K562 (cell line): ENCODE results near the gene LTN1. TPM values are rescaled to one million over a fixed set of nuclear protein-coding genes. Genes with fewer than 3 reads are reported as not detected.

Source experiments
- ATAC-seq: fragments of 200-7000 bp; cut with Tn5 transposase; 3 replicates; pipeline ENCODE4 v1.9.1; 2020; ENCODE audit warnings: moderate library complexity
- Bru-seq: library from RNA; stranded (reverse); fragments of 400-500 nt; gene quantifications from one replicate; lab custom pipeline; 2021; lab: Mats Ljungman, UMichigan
- BruChase-seq, 2 experiments: library from RNA; stranded (reverse); fragments of 400-500 nt; gene quantifications; one replicate each; lab custom pipeline; 2021; lab: Mats Ljungman, UMichigan
- BruUV-seq: library from RNA; stranded (reverse); fragments of 400-500 nt; replicated peaks from 2 replicates; lab custom pipeline; 2021; lab: Mats Ljungman, UMichigan
- CTCF ChIA-PET: fragments of 300-600 bp; formaldehyde crosslinking; extraction: SDS; loops from one replicate; lab custom pipeline; 2021; ENCODE audit warnings: low intra/inter-chr PET ratio; lab: Yijun Ruan, JAX
- POLR2A ChIA-PET: fragments of 300-600, 350-650 bp; sonication (Branson Sonifier 250); formaldehyde crosslinking; extraction: SDS; loops from one replicate; lab custom pipeline; 2021; ENCODE audit warnings: antibody characterized with exemption, inconsistent platforms; lab: Yijun Ruan, JAX
- DNase-seq, 4 experiments: peaks; one replicate each; pipeline versions ENCODE4 v3.0.0 to v3.0.0-alpha.2; 2011 to 2018; ENCODE audit warnings: low spot score in 3 of 4, mixed read lengths in 3 of 4; ENCODE audit errors: extremely low read depth in 1 of 4
- FAIRE-seq: peaks from 2 replicates; lab custom pipeline; 2011; peaks lifted over from hg19 to GRCh38; lab: Jason Lieb, UNC
- H2AFZ ChIP-seq: 2 replicates; pipeline ENCODE4 v1.6.0; 2011; ENCODE audit warnings: low read depth, low read length, control low read depth, inconsistent platforms
- H3K27ac ChIP-seq: fragments of 200-600 bp; 3 replicates; pipeline ENCODE4 v1.8.0; 2011; ENCODE audit warnings: low read depth, mild to moderate bottlenecking, control low read depth, inconsistent platforms, low read length, moderate library complexity, mixed read lengths; ENCODE audit errors: extremely low read depth
- H3K27me3 ChIP-seq, 2 experiments: fragments of 300-600 bp in 1 of 2; 2 replicates in 1 of 2; 3 replicates in 1 of 2; pipeline versions ENCODE4 v1.6.0 to v1.8.0; 2011; ENCODE audit warnings: inconsistent platforms in 2 of 2, low read length in 2 of 2, mild to moderate bottlenecking in 1 of 2, mixed read lengths in 1 of 2, moderate library complexity in 1 of 2; ENCODE audit not compliant: control insufficient read depth in 2 of 2, insufficient read depth in 2 of 2
- H3K36me3 ChIP-seq: fragments of 300-600 bp; 3 replicates; pipeline ENCODE4 v1.8.0; 2011; ENCODE audit warnings: mild to moderate bottlenecking, low read length, inconsistent platforms; ENCODE audit not compliant: control insufficient read depth, insufficient read depth
- H3K4me1 ChIP-seq, 2 experiments: fragments of 200-600 bp in 1 of 2; replicated peaks in 1 of 2; 2 replicates in 1 of 2; 3 replicates in 1 of 2; pipeline versions ENCODE4 v1.5.1 to v1.8.0; 2011; ENCODE audit warnings: inconsistent platforms in 2 of 2, low read length in 2 of 2, mild to moderate bottlenecking in 1 of 2, mixed read lengths in 1 of 2, moderate library complexity in 1 of 2; ENCODE audit not compliant: control insufficient read depth in 2 of 2, insufficient read depth in 2 of 2
- H3K4me2 ChIP-seq: 2 replicates; pipeline ENCODE4 v1.6.1; 2011; ENCODE audit warnings: low read length, control low read depth, inconsistent platforms, mixed read lengths; ENCODE audit not compliant: insufficient read depth
- H3K4me3 ChIP-seq: fragments of 200-600 bp; sonication (generic), shearing (Covaris generic); 2 replicates; pipeline ENCODE4 v1.5.1; 2016; ENCODE audit warnings: control low read depth, inconsistent platforms
- H3K79me2 ChIP-seq: fragments of 200-600 bp; 3 replicates; pipeline ENCODE4 v1.8.0; 2011; ENCODE audit warnings: low read length, inconsistent platforms; ENCODE audit not compliant: control insufficient read depth, insufficient read depth
- H3K9ac ChIP-seq, 2 experiments: 2 replicates each; pipeline versions ENCODE4 v1.6.0 to v1.6.1; 2011; ENCODE audit warnings: low read depth in 2 of 2, low read length in 2 of 2, control low read depth in 1 of 2, inconsistent platforms in 1 of 2, mild to moderate bottlenecking in 1 of 2, mixed read lengths in 1 of 2; ENCODE audit not compliant: insufficient read depth in 1 of 2
- H3K9me1 ChIP-seq: one replicate; pipeline ENCODE4 v1.6.0; 2011; ENCODE audit warnings: inconsistent platforms, mild to moderate bottlenecking, low read length, moderate library complexity; ENCODE audit not compliant: control insufficient read depth, insufficient read depth
- H3K9me3 ChIP-seq: replicated peaks from 2 replicates; pipeline ENCODE4 v1.5.1; 2011; ENCODE audit warnings: low read depth, low read length, inconsistent platforms; ENCODE audit not compliant: control insufficient read depth, insufficient read depth
- H4K20me1 ChIP-seq: replicated peaks from 2 replicates; pipeline ENCODE4 v1.6.1; 2011; ENCODE audit warnings: low read length, inconsistent platforms, mixed read lengths; ENCODE audit not compliant: control insufficient read depth, insufficient read depth
- CBX1 ChIP-seq: sonication (generic); IDR thresholded peaks from 2 replicates; pipeline ENCODE4 v1.6.1; 2016; ENCODE audit warnings: antibody characterized with exemption, low read depth, mild to moderate bottlenecking
- ELF2 ChIP-seq: fragments of 250-450 bp; sonication (Bioruptor Pico); IDR thresholded peaks from 2 replicates; pipeline ENCODE4 v1.5.0; 2021; ENCODE audit warnings: mild to moderate bottlenecking
- ELF4 ChIP-seq: fragments of 450-650 bp; formaldehyde crosslinking; IDR thresholded peaks from 2 replicates; pipeline ENCODE4 v1.4.0; 2022; ENCODE audit warnings: missing genetic modification characterization
- FOXK1 ChIP-seq: sonication (generic); formaldehyde crosslinking; IDR thresholded peaks from 2 replicates; pipeline ENCODE4 v1.8.0; 2022; ENCODE audit warnings: missing genetic modification reagents, mild to moderate bottlenecking, borderline replicate concordance
- HLTF ChIP-seq: fragments of 450-650 bp; IDR thresholded peaks from 2 replicates; pipeline ENCODE4 v1.6.1; 2016
- JUN ChIP-seq, 2 experiments: sonication (generic) in 1 of 2; formaldehyde crosslinking in 1 of 2; IDR thresholded peaks; 2 replicates each; pipeline versions ENCODE4 v1.6.1 to v1.8.0; 2012 to 2022; ENCODE audit warnings: borderline replicate concordance in 2 of 2, mild to moderate bottlenecking in 2 of 2, improper control_type of control experiment in 1 of 2, low read depth in 1 of 2, low read length in 1 of 2, missing genetic modification reagents in 1 of 2
- NFXL1 ChIP-seq: fragments of 450-650 bp; formaldehyde crosslinking; IDR thresholded peaks from 2 replicates; pipeline ENCODE4 v1.4.0; 2021; ENCODE audit warnings: mild to moderate bottlenecking
- SNRNP70 ChIP-seq: fragments of 200-400 bp; formaldehyde crosslinking; optimal IDR thresholded peaks from 2 replicates; pipeline ENCODE3; 2017; ENCODE audit warnings: low read depth, low read length
- STAT6 ChIP-seq: sonication (generic); formaldehyde crosslinking; IDR thresholded peaks from 2 replicates; pipeline ENCODE4 v1.8.1; 2023; ENCODE audit warnings: mild to moderate bottlenecking, missing genetic modification reagents
- WGBS: fragments of 100-300 bp; shearing (Covaris generic); methylation state at CpG from one replicate; pipeline ENCODE4 v1.1.6; 2016; ENCODE audit warnings: low coverage, mixed read lengths; ENCODE audit not compliant: insufficient coverage; ENCODE audit errors: missing lambda C conversion rate; 5-methylcytosine and 5-hydroxymethylcytosine counted together
- in situ Hi-C: fragments of 300-500 bp; cut with MboI; formaldehyde crosslinking; loops from 4 replicates; pipeline ENCODE4 v1.15.0; 2018; ENCODE audit warnings: inconsistent platforms, mixed read lengths
- intact Hi-C: fragments of 100-400 bp; cut with micrococcal nuclease; formaldehyde crosslinking; loops from 2 replicates; pipeline ENCODE4 v1.14.2; 2022
- long read RNA-seq, 3 experiments: library from polyadenylated mRNA in 2 of 3; library from RNA in 1 of 3; unstranded in 2 of 3; stranded (forward) in 1 of 3; transcript quantifications; one replicate each; pipeline ENCODE4 v2.0.0, GENCODE V29; 2019 to 2022
- polyA minus RNA-seq, 3 experiments: library from RNA; depleted of rRNA, polyadenylated mRNA; stranded (reverse); fragments of >200 nt; gene quantifications; 2 replicates each; pipeline ENCODE4 v1.2.3, GENCODE V29; 2011
- polyA plus RNA-seq, 8 experiments: library from polyadenylated mRNA; depleted of rRNA in 4 of 8; stranded (reverse) in 5 of 8; unstranded in 3 of 8; fragments of >200 nt; fragmentation: Nextera tagmentation in 2 of 8; fragmentation: Illumina TruSeq in 1 of 8; extraction: Ambion mirVana in 2 of 8; extraction: Trizol in 1 of 8; gene quantifications; 2 replicates each; pipeline versions ENCODE4 v1.2.1 to v1.2.3, GENCODE V29; 2011 to 2014; ENCODE audit warnings: inconsistent platforms in 1 of 8, missing spikeins in 1 of 8
- total RNA-seq, 7 experiments: library from RNA; depleted of rRNA in 6 of 7; stranded (reverse); fragments of >200 nt in 6 of 7; fragmentation: Illumina TruSeq in 2 of 7; extraction: Trizol in 2 of 7; gene quantifications; 2 replicates each; pipeline versions ENCODE4 v1.2.1 to v1.2.3, GENCODE V29; 2011 to 2021; ENCODE audit warnings: low replicate concordance in 1 of 7

LTN1 gene
- total RNA-seq (2011; cell fraction: chromatin; rRNA removed; ENCODE audit: low replicate concordance): 58.0 and 146 TPM in 2 replicates
- total RNA-seq (2011; cell fraction: nucleolus; rRNA removed): 29.2 and 30.5 TPM in 2 replicates
- total RNA-seq (2011; cell fraction: nucleoplasm; rRNA removed): 45.7 and 48.4 TPM in 2 replicates
- 19.1 and 19.8 TPM in 2 replicates for total RNA-seq (2014; rRNA removed)
- 49.6 and 60.7 TPM in 2 replicates for total RNA-seq (2014; rRNA removed; fragmentation: Illumina TruSeq; extraction: Trizol)
- 39.0 and 40.7 TPM in 2 replicates for total RNA-seq (2015; rRNA removed; fragmentation: Illumina TruSeq; extraction: Trizol)
- total RNA-seq (2021): 32.8 and 37.1 TPM in 2 replicates
- polyA plus RNA-seq (2011; rRNA removed): 21.8 and 28.7 TPM in 2 replicates
- polyA plus RNA-seq (2011; cell fraction: cytosol; rRNA removed): 4.6 and 9.6 TPM in 2 replicates
- polyA plus RNA-seq (2011; cell fraction: nucleus; rRNA removed): 23.9 and 25.3 TPM in 2 replicates
- 15.2 and 15.3 TPM in 2 replicates for polyA plus RNA-seq (2012)
- 23.0 and 29.1 TPM in 2 replicates for polyA plus RNA-seq (2014; fragmentation: Illumina TruSeq; extraction: Trizol)
- polyA plus RNA-seq (2014; fragmentation: Nextera tagmentation; extraction: Ambion mirVana): 10 to 100 TPM; 16.6 to 21.8 TPM
- 14.6 and 15.7 TPM in 2 replicates for polyA plus RNA-seq (2014; rRNA removed)
- 93.4 and 105 TPM in 2 replicates for polyA minus RNA-seq (2011; rRNA and poly(A)+ RNA removed)
- 25.1 and 34.2 TPM in 2 replicates for polyA minus RNA-seq (2011; cell fraction: cytosol; rRNA and poly(A)+ RNA removed)
- polyA minus RNA-seq (2011; cell fraction: nucleus; rRNA and poly(A)+ RNA removed): 40.7 and 88.4 TPM in 2 replicates
- Bru-seq, nascent RNA: percentile 90 among the genes with signal in this experiment
- BruChase-seq, experiment 1, labeled RNA remaining after a 2-hour chase: percentile 94 among the genes with signal in this experiment
- percentile 94 among the genes with signal in this experiment for BruChase-seq, experiment 2, labeled RNA remaining after a 6-hour chase
- long read RNA-seq, experiment 1, full-length matches to known transcripts: 21 of 99 reads
- long read RNA-seq, experiment 1, partial matches to known transcripts: 60 of 99 reads
- long read RNA-seq, experiment 1, other reads (novel, unspliced or antisense): 18 of 99 reads
- long read RNA-seq, experiment 2, partial matches to known transcripts: 12 of 14 reads
- long read RNA-seq, experiment 2, other reads (novel, unspliced or antisense): 2 of 14 reads
- long read RNA-seq, experiment 3, partial matches to known transcripts: 34 of 37 reads
- long read RNA-seq, experiment 3, other reads (novel, unspliced or antisense): 3 of 37 reads

- intact Hi-C loops: loop anchor here (1.0 to 2.0 kb wide), 3 partner anchors 10 to 80 kb away; partner anchors contain the start of genes CCT8 and USP16
- Histone ChIP-seq H3K9ac (peak within 1 kb of the TSS; percentile 94 to 96), H3K27ac (peak within 1 kb of the TSS; percentile 93), H3K9me1 (no peaks in the 10 kb centered on the region), H3K79me2 (peaks cover 47% of the 10 kb centered on the region), H3K4me1 (peaks cover 4 to 8% of the 10 kb centered on the region in 2 experiments; a peak in 4 of 5 replicates), H3K9me3 (no peaks in the 10 kb centered on the region), H3K27me3 (no peaks in the 10 kb centered on the region; a peak in 1 of 5 replicates), H3K4me3 (peak within 1 kb of the TSS; percentile 91), H2AFZ (peak within 1 kb of the TSS; percentile 93), H4K20me1 (peaks cover 7% of the 10 kb centered on the region), H3K36me3 (peaks cover 11% of the 10 kb centered on the region; the same call in 2 of the 3 replicates), H3K4me2 (peak within 1 kb of the TSS; percentile 100)
- FAIRE-seq (peak; percentile 99), ATAC-seq (peak; percentile 93), DNase-seq (peak; percentile 98 to 100 (median 98))
- in situ Hi-C loops: no loop called here
- no TSS peak for BruUV-seq
- WGBS: under 1% methylated on average over 43 of the region's 43 CpGs
- ChIA-PET CTCF (no interaction called here), POLR2A (interaction anchor here (0.6 to 3.4 kb wide), 23 partner anchors 8 to 84 kb away, joined by 3 to 43 read pairs (median 4); partner anchors contain the start of genes CCT8, RWDD2B and USP16)
- 0 out of 2 replicates have a peak, but pooled peaks have one; percentile 55 for TF ChIP-seq FOXK1 (CRISPR knock-in tag)
- TF ChIP-seq ELF2: peak; percentile 98
- TF ChIP-seq HLTF: 0 out of 2 replicates have a peak, but pooled peaks have one; percentile 26
- TF ChIP-seq JUN (IDR thresholded peaks at IDR 0.05; ENCODE audit: borderline replicate concordance, low read depth, low read length): peak; percentile 95
- TF ChIP-seq JUN (CRISPR knock-in tag; IDR thresholded peaks at IDR 0.05; ENCODE audit: borderline replicate concordance): no peak; the same call in 1 of the 2 replicates
- no peak for TF ChIP-seq NFXL1 (CRISPR knock-in tag)
- no peak for TF ChIP-seq SNRNP70
- TF ChIP-seq STAT6 (CRISPR knock-in tag): 0 out of 2 replicates have a peak, but pooled peaks have one; percentile 80
- peak; percentile 90 for TF ChIP-seq ELF4 (CRISPR knock-in tag)
- TF ChIP-seq CBX1: peak; percentile 93
Measured at GRCh38 chr21:28992526-28993292, at the start of gene LTN1. TSS of gene LTN1 (minus strand) at chr21:28992877. CDS start at chr21:28992805, 72 bp downstream.
